Common myeloid progenitor, CD34-positive (primary cell): ENCODE measurements around the gene TAF12.
"Not testable (repeated sequence)": the region's sequence is repeated elsewhere in the genome, so short reads cannot be mapped to it uniquely, and the experiment has no call there.

ENCODE experiments used
- CTCF ChIA-PET: fragments of 350-600 bp; sonication (Branson Sonifier 250); formaldehyde crosslinking; loops from one replicate; lab custom pipeline; 2021; ENCODE audit warnings: antibody characterized with exemption; lab: Charles Lee
- POLR2A ChIA-PET: fragments of 350-600 bp; sonication (Branson Sonifier 250); formaldehyde crosslinking; loops from one replicate; lab custom pipeline; 2021; ENCODE audit warnings: antibody characterized with exemption; lab: Charles Lee
- DNase-seq, 3 donors: peaks; one replicate each; pipeline versions ENCODE4 v3.0.0 to v3.0.0-alpha.2; 2013
- H3K27ac ChIP-seq, 2 experiments: 1 replicate in 1 of 2; 2 replicates in 1 of 2; pipeline ENCODE4 v1.7.0; 2013; ENCODE audit warnings: inconsistent platforms in 2 of 2, low read length in 2 of 2, mild to moderate bottlenecking in 2 of 2, low read depth in 1 of 2, moderate library complexity in 1 of 2; ENCODE audit not compliant: severe bottlenecking in 2 of 2, insufficient read depth in 1 of 2, poor library complexity in 1 of 2
- H3K27me3 ChIP-seq, 5 experiments: replicated peaks in 2 of 5; 1 replicate in 3 of 5; 2 replicates in 2 of 5; pipeline versions ENCODE4 v1.6.1 to v1.7.0; 2013; ENCODE audit warnings: low read length in 4 of 5, mild to moderate bottlenecking in 2 of 5, moderate library complexity in 2 of 5, inconsistent platforms in 1 of 5; ENCODE audit not compliant: insufficient read depth in 5 of 5, control insufficient read depth in 4 of 5
- H3K36me3 ChIP-seq, 4 experiments: 1 replicate in 2 of 4; 2 replicates in 2 of 4; pipeline versions ENCODE4 v1.6.1 to v1.7.0; 2013; ENCODE audit warnings: low read length in 3 of 4, control low read depth in 1 of 4, mild to moderate bottlenecking in 1 of 4; ENCODE audit not compliant: control insufficient read depth in 4 of 4, insufficient read depth in 4 of 4
- H3K4me1 ChIP-seq, 4 experiments: 1 replicate in 3 of 4; 2 replicates in 1 of 4; pipeline versions ENCODE4 v1.6.1 to v1.7.1; 2013; ENCODE audit warnings: low read length in 3 of 4, mild to moderate bottlenecking in 3 of 4, control low read depth in 1 of 4, inconsistent platforms in 1 of 4, moderate library complexity in 1 of 4; ENCODE audit not compliant: control insufficient read depth in 4 of 4, insufficient read depth in 4 of 4; ENCODE audit errors: control extremely low read depth in 1 of 4
- H3K4me3 ChIP-seq, 7 experiments: 1 replicate in 4 of 7; 2 replicates in 3 of 7; pipeline versions ENCODE4 v1.5.1 to v1.7.0; 2013; ENCODE audit warnings: mild to moderate bottlenecking in 7 of 7, low read length in 6 of 7, moderate library complexity in 6 of 7, inconsistent platforms in 2 of 7, low read depth in 2 of 7, control low read depth in 1 of 7; ENCODE audit not compliant: insufficient read depth in 4 of 7, control insufficient read depth in 1 of 7; ENCODE audit errors: extremely low read depth in 1 of 7
- H3K9me3 ChIP-seq, 5 experiments: 1 replicate in 4 of 5; 2 replicates in 1 of 5; pipeline versions ENCODE4 v1.6.1 to v1.7.1; 2013; ENCODE audit warnings: low read length in 4 of 5, mild to moderate bottlenecking in 2 of 5, inconsistent platforms in 1 of 5, low read depth in 1 of 5, moderate library complexity in 1 of 5; ENCODE audit not compliant: control insufficient read depth in 4 of 5, insufficient read depth in 2 of 5; ENCODE audit errors: control extremely low read depth in 1 of 5
- whole genome bisulfite sequencing: methylation state at CpG from one replicate; pipeline ENCODE4 v1.1.5; 2013; ENCODE audit not compliant: insufficient coverage; 5-methylcytosine and 5-hydroxymethylcytosine counted together

Gene TAF12

DNA sequence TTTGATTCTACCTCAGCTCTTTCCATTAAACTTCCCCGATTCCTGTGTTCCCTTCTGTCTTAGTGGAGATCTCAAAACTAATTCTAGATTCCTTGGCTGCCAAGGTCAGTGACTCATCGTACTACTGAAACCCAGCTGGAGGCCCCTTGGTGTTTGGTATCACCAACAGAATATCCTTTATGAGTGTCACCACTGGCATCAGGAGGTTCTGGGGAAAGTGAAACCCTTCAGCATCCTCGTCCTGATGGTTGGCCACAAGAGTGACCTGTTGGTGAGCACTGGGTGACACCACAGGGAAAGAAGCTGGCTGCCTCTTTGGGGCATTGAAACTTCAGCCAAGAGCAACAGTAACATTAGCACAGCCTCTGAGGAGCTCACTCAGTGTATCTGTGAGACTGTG is 41.2 kb downstream of the TAF12 start:
- no peak overlapping the region for H3K4me3 ChIP-seq
- H3K4me1 ChIP-seq = no peaks in the 10 kb centered on the region
- no peak overlapping the region for H3K27ac ChIP-seq
- POLR2A ChIA-PET = interaction anchor here (0.9 to 1.2 kb wide), 2 partner anchors 9 to 20 kb away, joined by 3 to 5 read pairs; no protein-coding TSS in a partner anchor
- peaks cover 6 to 33% (median 23%) of the 10 kb centered on the region in 4 experiments for H3K36me3 ChIP-seq
- CTCF ChIA-PET = interaction anchor here (0.6 to 4.8 kb wide), 6 partner anchors 22 to 333 kb away, joined by 3 to 28 read pairs (median 6); no protein-coding TSS in a partner anchor
- WGBS = 100% methylated on average over 1 of the region's 3 CpGs
- no peaks in the 10 kb centered on the region for H3K9me3 ChIP-seq
- DNase-seq = no peak
- H3K27me3 ChIP-seq = no peaks in the 10 kb centered on the region

DNA sequence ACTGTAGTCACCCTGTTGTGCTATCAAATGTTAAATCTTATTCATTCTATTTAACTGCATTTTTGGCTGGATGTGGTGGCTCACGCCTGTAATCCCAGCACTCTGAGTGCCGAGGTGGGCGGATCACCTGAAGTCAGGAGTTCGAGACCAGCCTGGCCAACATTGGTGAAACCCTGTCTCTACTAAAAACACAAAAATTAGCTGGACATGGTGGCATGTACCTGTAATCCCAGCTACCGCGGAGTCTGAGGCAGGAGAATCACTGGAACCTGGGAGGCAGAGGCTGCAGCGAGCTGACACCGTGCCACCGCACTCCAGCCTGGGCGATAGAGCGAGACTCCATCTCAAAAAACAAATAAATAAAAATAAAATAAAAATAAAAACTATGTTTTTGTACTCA is 46.6 kb downstream of the TAF12 start:
- WGBS = 100% methylated on average over 5 of the region's 11 CpGs
- not testable (repeated sequence) for DNase-seq, H3K27ac ChIP-seq, H3K4me3 ChIP-seq, H3K9me3 ChIP-seq, H3K36me3 ChIP-seq, H3K27me3 ChIP-seq
- H3K4me1 ChIP-seq = peaks cover 0 to 11% (median 10%) of the 10 kb centered on the region in 4 experiments
- POLR2A ChIA-PET = interaction anchor here (0.6 kb wide), 1 partner anchor 236 kb away, joined by 3 read pairs; no protein-coding TSS in a partner anchor
- CTCF ChIA-PET = interaction anchor here (0.6 to 1.8 kb wide), 5 partner anchors 8 to 78 kb away, joined by 3 to 5 read pairs (median 4); no protein-coding TSS in a partner anchor

DNA sequence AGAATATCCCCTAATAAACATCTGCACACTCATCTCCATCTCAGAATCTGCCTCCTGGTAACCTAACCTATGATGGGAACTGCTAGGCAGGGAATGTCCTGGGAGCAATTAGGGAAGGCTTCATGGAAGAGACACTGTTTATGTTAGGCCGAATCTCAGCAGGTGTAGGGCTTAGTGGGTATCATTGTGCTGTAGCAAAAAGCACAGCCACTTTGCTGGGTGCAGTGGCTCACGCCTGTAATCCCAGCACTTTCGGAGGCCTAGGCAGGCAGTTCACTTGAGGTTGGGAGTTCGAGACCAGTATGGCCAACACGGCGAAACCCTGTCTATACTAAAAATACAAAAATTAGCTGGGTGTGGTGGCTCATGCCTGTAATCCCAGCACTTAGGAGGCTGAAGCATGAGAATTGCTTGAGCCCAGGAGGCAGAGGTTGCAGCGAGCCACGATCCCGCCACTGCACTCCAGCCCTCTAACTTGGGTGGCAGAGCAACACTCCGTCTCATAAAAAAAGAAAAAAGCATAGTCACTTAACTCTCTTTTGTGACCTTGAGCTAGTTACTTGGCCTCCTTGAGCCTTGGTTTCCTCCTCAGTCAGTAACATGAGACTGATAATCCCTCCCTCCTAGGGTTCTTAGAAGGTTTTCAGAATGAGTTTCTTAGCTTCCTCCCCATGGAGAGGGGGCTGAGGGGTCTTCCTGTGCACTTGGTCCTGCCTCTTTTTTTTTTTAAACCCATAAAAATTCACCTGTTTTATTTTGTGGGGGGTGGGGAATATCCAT is 47.3 kb downstream of the TAF12 start:
- WGBS = 98% methylated on average over 10 of the region's 10 CpGs
- Histone ChIP-seq H3K36me3 (peaks cover 0 to 4% (median 0%) of the 10 kb centered on the region in 4 experiments), H3K27me3 (peaks cover 0 to 4% (median 0%) of the 10 kb centered on the region in 5 experiments), H3K9me3 (no peaks in the 10 kb centered on the region), H3K4me1 (peaks cover 0 to 15% (median 10%) of the 10 kb centered on the region in 4 experiments), H3K27ac (no peak overlapping the region), H3K4me3 (no peak overlapping the region)
- DNase-seq = no peak
- ChIA-PET CTCF (interaction anchor here (1.2 to 1.8 kb wide), 4 partner anchors 9 to 77 kb away, joined by 3 to 5 read pairs (median 4); no protein-coding TSS in a partner anchor), POLR2A (no interaction called here)

DNA sequence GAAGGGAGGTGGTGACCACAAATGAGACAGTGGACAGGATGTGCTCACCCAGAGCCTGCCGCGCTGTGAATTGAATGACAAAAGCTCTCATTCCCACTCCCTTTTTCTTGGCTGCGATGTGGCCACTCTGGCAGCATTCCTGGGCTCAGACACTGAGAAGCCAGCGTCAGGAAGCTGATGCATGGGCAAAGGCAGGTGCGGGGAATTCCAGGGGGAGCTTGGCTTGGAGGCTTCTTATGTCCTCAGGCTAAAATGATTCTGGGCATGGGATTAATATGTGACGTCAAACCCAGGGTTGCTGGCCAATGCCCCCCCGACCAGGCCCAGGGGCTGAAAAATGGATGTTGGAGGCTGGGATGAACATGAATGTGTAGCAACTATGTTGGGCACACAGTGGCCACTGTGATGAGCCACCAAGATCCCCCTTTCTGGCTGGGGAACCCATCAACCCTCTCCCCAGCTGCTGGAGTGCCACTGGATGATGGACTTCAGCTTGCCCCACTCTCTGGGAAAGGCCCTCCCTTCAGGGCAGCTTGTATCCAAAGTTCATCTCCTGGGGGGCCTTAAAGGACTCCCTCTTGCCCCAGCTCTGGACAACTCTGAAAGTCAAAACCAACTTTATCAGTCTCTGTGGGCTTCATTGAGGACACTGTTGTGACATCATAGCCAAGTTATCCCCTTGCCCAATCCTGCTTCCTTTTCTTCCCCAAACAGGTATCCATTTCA is 48.0 kb downstream of the TAF12 start:
- DNase-seq, POLR2A ChIA-PET, H3K9me3 ChIP-seq, CTCF ChIA-PET, H3K27ac ChIP-seq, H3K27me3 ChIP-seq, H3K36me3 ChIP-seq, H3K4me3 ChIP-seq: not testable (repeated sequence)
- H3K4me1 ChIP-seq = peaks cover 0 to 22% (median 15%) of the 10 kb centered on the region in 4 experiments
- WGBS = 97% methylated on average over 7 of the region's 7 CpGs

DNA sequence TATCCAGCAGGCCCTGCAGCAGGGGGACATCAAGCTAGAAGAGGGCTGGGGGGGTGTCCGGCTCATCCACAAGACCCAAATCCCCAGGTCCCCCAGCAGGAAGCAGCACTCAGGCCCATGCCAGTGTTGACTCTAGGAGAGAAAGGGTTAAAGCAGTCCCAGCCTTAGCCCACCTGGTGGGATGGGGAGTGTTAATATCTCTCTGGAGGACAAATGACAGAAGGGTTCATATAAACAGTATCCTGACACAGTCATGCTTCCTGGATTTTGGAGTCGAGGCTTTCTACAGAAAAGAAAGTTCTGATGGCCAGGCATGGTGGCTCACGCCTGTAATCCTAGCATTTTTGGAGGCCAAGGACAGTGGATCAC is 48.9 kb downstream of the TAF12 start:
- H3K4me3 ChIP-seq, H3K36me3 ChIP-seq, CTCF ChIA-PET, POLR2A ChIA-PET, H3K9me3 ChIP-seq, H3K27ac ChIP-seq, H3K27me3 ChIP-seq, DNase-seq: not testable (repeated sequence)
- H3K4me1 ChIP-seq = peaks cover 0 to 22% (median 15%) of the 10 kb centered on the region in 4 experiments
- 95% methylated on average over 2 of the region's 3 CpGs for WGBS

DNA sequence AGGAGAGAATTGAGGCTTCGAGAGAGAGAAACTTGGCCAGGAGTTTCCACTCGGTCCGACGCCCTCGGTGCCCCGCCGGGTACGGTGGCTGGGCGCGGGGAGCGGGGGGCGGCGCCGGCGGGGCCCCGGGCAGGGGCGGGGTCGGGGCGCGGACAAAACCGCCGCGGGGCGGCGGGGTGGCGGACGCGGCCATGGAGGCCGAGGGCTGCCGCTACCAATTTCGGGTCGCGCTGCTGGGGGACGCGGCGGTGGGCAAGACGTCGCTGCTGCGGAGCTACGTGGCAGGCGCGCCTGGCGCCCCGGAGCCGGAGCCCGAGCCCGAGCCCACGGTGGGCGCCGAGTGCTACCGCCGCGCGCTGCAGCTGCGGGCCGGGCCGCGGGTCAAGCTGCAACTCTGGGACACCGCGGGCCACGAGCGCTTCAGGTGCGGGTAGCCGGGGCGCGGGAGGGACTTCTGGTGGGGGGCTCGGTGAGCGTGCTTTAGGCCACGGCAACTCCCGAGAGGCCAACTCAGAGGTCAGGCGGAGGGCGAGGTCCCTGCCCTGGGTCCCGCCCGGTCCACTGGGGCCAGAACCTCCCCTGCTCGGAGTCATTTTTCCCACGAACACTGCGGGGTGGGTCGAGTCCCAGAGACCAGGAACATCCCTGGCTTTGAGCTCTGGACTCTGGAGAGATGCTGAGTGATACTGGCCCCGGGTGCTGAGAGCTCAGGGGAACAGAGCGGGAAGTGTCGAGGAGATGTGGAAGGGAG is 50.4 kb downstream of the TAF12 start:
- no peaks in the 10 kb centered on the region for H3K36me3 ChIP-seq
- ChIA-PET CTCF (interaction anchor here (0.9 kb wide), 1 partner anchor 11 kb away, joined by 3 read pairs; no protein-coding TSS in a partner anchor), POLR2A (interaction anchor here (0.6 to 1.5 kb wide), 3 partner anchors 9 to 44 kb away, joined by 3 to 11 read pairs (median 3); no protein-coding TSS in a partner anchor)
- H3K4me3 ChIP-seq = peak overlapping the region; percentile 28 to 76 (median 64)
- peaks cover 0 to 4% (median 0%) of the 10 kb centered on the region in 5 experiments for H3K27me3 ChIP-seq
- H3K9me3 ChIP-seq = no peaks in the 10 kb centered on the region
- H3K4me1 ChIP-seq = peaks cover 0 to 22% (median 15%) of the 10 kb centered on the region in 4 experiments
- no peak overlapping the region for H3K27ac ChIP-seq
- 7% methylated on average over 54 of the region's 81 CpGs for WGBS
- DNase-seq = peak in 1 of 3 donors; percentile 15
